Measurements from ENCODE around the gene ANTXR2. TPM values are rescaled to one million over a fixed set of nuclear protein-coding genes. Genes with fewer than 3 reads are reported as not detected.
A peak's percentile ranks its signal among the peaks of the same experiment; 100 is the strongest.
"Not testable (repeated sequence)": the region's sequence is repeated elsewhere in the genome, so short reads cannot be mapped to it uniquely, and the experiment has no call there.

ANTXR2 gene
- 23.8 TPM for total RNA-seq

GRCh38 chr4:80072744-80073472 is at the start of gene ANTXR2:
ANTXR2 (minus strand) TSS chr4:80073229; CDS start chr4:80072560, 669 bp downstream.
- H3K9me3 ChIP-seq (ENCODE audit: low read depth, low read length), result no peaks in the 10 kb centered on the region
- H3K27me3 ChIP-seq (ENCODE audit: insufficient read depth, low read length), result no peaks in the 10 kb centered on the region
- peak within 1 kb of the TSS; percentile 78 for H3K4me3 ChIP-seq (ENCODE audit: low read length)
- H3K4me1 ChIP-seq (ENCODE audit: insufficient read depth, low read length), result peaks cover 59% of the 10 kb centered on the region

GRCh38 chr4:80121815-80122214 is 48.8 kb upstream of the ANTXR2 start:
- H3K4me3 ChIP-seq (ENCODE audit: low read length); H3K27me3 ChIP-seq (ENCODE audit: insufficient read depth, low read length); H3K9me3 ChIP-seq (ENCODE audit: low read depth, low read length): not testable (repeated sequence)
- H3K4me1 ChIP-seq (ENCODE audit: insufficient read depth, low read length), result peaks cover 17% of the 10 kb centered on the region

- H3K27me3 ChIP-seq (ENCODE audit: insufficient read depth, low read length); H3K9me3 ChIP-seq (ENCODE audit: low read depth, low read length); H3K4me3 ChIP-seq (ENCODE audit: low read length); H3K4me1 ChIP-seq (ENCODE audit: insufficient read depth, low read length): not testable (repeated sequence)
Observed at GRCh38 chr4:80119620-80120019, 46.6 kb upstream of the ANTXR2 start.

GRCh38 chr4:80116516-80116915 is 43.5 kb upstream of the ANTXR2 start:
- Histone ChIP-seq H3K27me3 (ENCODE audit: insufficient read depth, low read length) (no peaks in the 10 kb centered on the region), H3K4me1 (ENCODE audit: insufficient read depth, low read length) (no peaks in the 10 kb centered on the region), H3K9me3 (ENCODE audit: low read depth, low read length) (peaks cover 6% of the 10 kb centered on the region)

GRCh38 chr4:80115368-80116181 is 42.5 kb upstream of the ANTXR2 start:
- no peak overlapping the region for H3K4me3 ChIP-seq (ENCODE audit: low read length)
- no peaks in the 10 kb centered on the region for H3K4me1 ChIP-seq (ENCODE audit: insufficient read depth, low read length)
- H3K9me3 ChIP-seq (ENCODE audit: low read depth, low read length), result peaks cover 6% of the 10 kb centered on the region
- H3K27me3 ChIP-seq (ENCODE audit: insufficient read depth, low read length), result no peaks in the 10 kb centered on the region

More at GRCh38 chr4:80116516-80116915, 43.5 kb upstream of the ANTXR2 start:
- no peak overlapping the region for H3K4me3 ChIP-seq (ENCODE audit: low read length)

- peaks cover 6% of the 10 kb centered on the region for H3K9me3 ChIP-seq (ENCODE audit: low read depth, low read length)
- no peaks in the 10 kb centered on the region for H3K27me3 ChIP-seq (ENCODE audit: insufficient read depth, low read length)
- H3K4me1 ChIP-seq (ENCODE audit: insufficient read depth, low read length), result no peaks in the 10 kb centered on the region
- no peak overlapping the region for H3K4me3 ChIP-seq (ENCODE audit: low read length)
Observed at GRCh38 chr4:80114732-80115265, 41.8 kb upstream of the ANTXR2 start.

GRCh38 chr4:80113615-80114014 is 40.6 kb upstream of the ANTXR2 start:
- H3K27me3 ChIP-seq (ENCODE audit: insufficient read depth, low read length), result no peaks in the 10 kb centered on the region
- H3K9me3 ChIP-seq (ENCODE audit: low read depth, low read length), result peaks cover 6% of the 10 kb centered on the region
- no peak overlapping the region for H3K4me3 ChIP-seq (ENCODE audit: low read length)
- no peaks in the 10 kb centered on the region for H3K4me1 ChIP-seq (ENCODE audit: insufficient read depth, low read length)

- Histone ChIP-seq H3K9me3 (ENCODE audit: low read depth, low read length) (peaks cover 10% of the 10 kb centered on the region), H3K4me3 (ENCODE audit: low read length) (no peak overlapping the region), H3K4me1 (ENCODE audit: insufficient read depth, low read length) (no peaks in the 10 kb centered on the region), H3K27me3 (ENCODE audit: insufficient read depth, low read length) (no peaks in the 10 kb centered on the region)
Observed at GRCh38 chr4:80112236-80112635, 39.2 kb upstream of the ANTXR2 start.

GRCh38 chr4:80111276-80111675 is 38.2 kb upstream of the ANTXR2 start:
- H3K4me3 ChIP-seq (ENCODE audit: low read length), result no peak overlapping the region
- no peaks in the 10 kb centered on the region for H3K4me1 ChIP-seq (ENCODE audit: insufficient read depth, low read length)
- peaks cover 16% of the 10 kb centered on the region for H3K9me3 ChIP-seq (ENCODE audit: low read depth, low read length)
- H3K27me3 ChIP-seq (ENCODE audit: insufficient read depth, low read length), result no peaks in the 10 kb centered on the region

GRCh38 chr4:80107374-80107773 is 34.3 kb upstream of the ANTXR2 start:
- H3K9me3 ChIP-seq (ENCODE audit: low read depth, low read length), result peaks cover 21% of the 10 kb centered on the region
- no peak overlapping the region for H3K4me3 ChIP-seq (ENCODE audit: low read length)
- peaks cover 8% of the 10 kb centered on the region for H3K4me1 ChIP-seq (ENCODE audit: insufficient read depth, low read length)
- no peaks in the 10 kb centered on the region for H3K27me3 ChIP-seq (ENCODE audit: insufficient read depth, low read length)

GRCh38 chr4:80104927-80105326 is 31.9 kb upstream of the ANTXR2 start:
- H3K4me3 ChIP-seq (ENCODE audit: low read length), result no peak overlapping the region

GRCh38 chr4:80103629-80104028 is 30.6 kb upstream of the ANTXR2 start:
- Histone ChIP-seq H3K4me3 (ENCODE audit: low read length) (no peak overlapping the region), H3K27me3 (ENCODE audit: insufficient read depth, low read length) (no peaks in the 10 kb centered on the region), H3K9me3 (ENCODE audit: low read depth, low read length) (peaks cover 21% of the 10 kb centered on the region), H3K4me1 (ENCODE audit: insufficient read depth, low read length) (peaks cover 8% of the 10 kb centered on the region)

More at GRCh38 chr4:80104927-80105326, 31.9 kb upstream of the ANTXR2 start:
- peaks cover 21% of the 10 kb centered on the region for H3K9me3 ChIP-seq (ENCODE audit: low read depth, low read length)
- H3K27me3 ChIP-seq (ENCODE audit: insufficient read depth, low read length), result no peaks in the 10 kb centered on the region
- peaks cover 8% of the 10 kb centered on the region for H3K4me1 ChIP-seq (ENCODE audit: insufficient read depth, low read length)

- peaks cover 6% of the 10 kb centered on the region for H3K9me3 ChIP-seq (ENCODE audit: low read depth, low read length)
- peaks cover 8% of the 10 kb centered on the region for H3K4me1 ChIP-seq (ENCODE audit: insufficient read depth, low read length)
- no peak overlapping the region for H3K4me3 ChIP-seq (ENCODE audit: low read length)
- no peaks in the 10 kb centered on the region for H3K27me3 ChIP-seq (ENCODE audit: insufficient read depth, low read length)
Observed at GRCh38 chr4:80101792-80102116, 28.7 kb upstream of the ANTXR2 start.

- Histone ChIP-seq H3K4me1 (ENCODE audit: insufficient read depth, low read length) (peaks cover 8% of the 10 kb centered on the region), H3K27me3 (ENCODE audit: insufficient read depth, low read length) (no peaks in the 10 kb centered on the region), H3K9me3 (ENCODE audit: low read depth, low read length) (peaks cover 5% of the 10 kb centered on the region), H3K4me3 (ENCODE audit: low read length) (no peak overlapping the region)
Observed at GRCh38 chr4:80101071-80101791, 28.2 kb upstream of the ANTXR2 start.

GRCh38 chr4:80099671-80100070 is 26.6 kb upstream of the ANTXR2 start:
- H3K4me1 ChIP-seq (ENCODE audit: insufficient read depth, low read length), result peaks cover 8% of the 10 kb centered on the region
- H3K27me3 ChIP-seq (ENCODE audit: insufficient read depth, low read length), result no peaks in the 10 kb centered on the region
- no peaks in the 10 kb centered on the region for H3K9me3 ChIP-seq (ENCODE audit: low read depth, low read length)
- H3K4me3 ChIP-seq (ENCODE audit: low read length), result no peak overlapping the region

All from mononuclear cell (primary cell).